A172 (cell line): ENCODE results near the gene ITPR1. TPM values are rescaled to one million over a fixed set of nuclear protein-coding genes. Genes with fewer than 3 reads are reported as not detected.

Experiments used
- DNase-seq: peaks from one replicate; pipeline ENCODE4 v3.0.0-alpha.2; 2015; ENCODE audit warnings: low spot score
- total RNA-seq: library from RNA; depleted of rRNA; stranded (reverse); fragments of >200 nt; shearing (Covaris generic); gene quantifications from 2 replicates; pipeline ENCODE4 v1.2.3, GENCODE V29; 2014

The ITPR1 gene
- total RNA-seq, 1 experiment from 2014 or later = 7.6 TPM

GRCh38 chr3:4478261-4478660 lies 14.9 kb upstream of the ITPR1 start:
- no peak for DNase-seq

GRCh38 chr3:4491855-4492207 lies 1.3 kb upstream of the ITPR1 start:
- DNase-seq = no peak

GRCh38 chr3:4492208-4493013 lies 737 bp upstream of the ITPR1 start:
- peak; percentile 54 for DNase-seq

GRCh38 chr3:4493941-4494894 lies 1.1 kb downstream of the ITPR1 start:
- DNase-seq = peak; percentile 10

- DNase-seq = no peak
Measured at GRCh38 chr3:4494895-4495264, 1.7 kb downstream of the ITPR1 start.

GRCh38 chr3:4495294-4496086 lies 2.3 kb downstream of the ITPR1 start:
- no peak for DNase-seq

GRCh38 chr3:4496087-4496452 lies 2.9 kb downstream of the ITPR1 start:
- DNase-seq = no peak

GRCh38 chr3:4497005-4497692 lies 4.0 kb downstream of the ITPR1 start:
- no peak for DNase-seq

GRCh38 chr3:4497843-4498324 lies 4.7 kb downstream of the ITPR1 start:
- no peak for DNase-seq

- DNase-seq = no peak
Measured at GRCh38 chr3:4498446-4498845, 5.3 kb downstream of the ITPR1 start.

- DNase-seq = no peak
Measured at GRCh38 chr3:4501437-4501836, 8.3 kb downstream of the ITPR1 start.

- DNase-seq = no peak
Measured at GRCh38 chr3:4501927-4502326, 8.8 kb downstream of the ITPR1 start.

- no peak for DNase-seq
Measured at GRCh38 chr3:4503050-4503449, 9.9 kb downstream of the ITPR1 start.

GRCh38 chr3:4504340-4505261 lies 11.5 kb downstream of the ITPR1 start:
- no peak for DNase-seq

GRCh38 chr3:4505688-4506558 lies 12.8 kb downstream of the ITPR1 start:
- no peak for DNase-seq

- no peak for DNase-seq
Measured at GRCh38 chr3:4506559-4507023, 13.4 kb downstream of the ITPR1 start.

- DNase-seq = no peak
Measured at GRCh38 chr3:4507024-4507596, 14.0 kb downstream of the ITPR1 start.

- DNase-seq = no peak
Measured at GRCh38 chr3:4508048-4508981, 15.2 kb downstream of the ITPR1 start.
